Measurements from ENCODE around the gene LBX2. TPM values are rescaled to one million over a fixed set of nuclear protein-coding genes. Genes with fewer than 3 reads are reported as not detected.

LBX2 gene
- total and polyA plus RNA-seq, 2 experiments from 2014 or later = 0.80 TPM; not detected in 1

DNA sequence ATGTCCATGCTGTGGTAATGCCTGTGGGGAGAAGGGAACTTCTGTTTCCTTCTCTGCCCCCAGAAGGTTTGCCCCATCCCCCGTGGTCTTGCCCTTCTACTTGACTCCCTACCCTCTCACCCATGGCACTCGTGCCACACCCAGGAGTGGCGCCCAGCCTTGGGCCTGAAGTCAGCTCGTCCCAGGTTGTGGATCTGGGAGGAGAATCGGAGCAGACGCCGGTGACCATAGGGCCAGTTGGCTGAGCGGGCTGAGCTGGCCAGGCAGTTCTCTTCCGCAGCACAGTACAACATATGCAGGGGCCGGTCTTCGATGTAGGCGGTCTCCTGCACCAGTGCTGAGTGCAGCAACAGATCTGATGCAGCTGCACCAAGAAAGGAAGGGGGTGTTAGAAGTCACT, 35.0 kb upstream of the LBX2 start:
- no peaks in the 10 kb centered on the region for H3K27me3 ChIP-seq
- H3K27ac ChIP-seq = no peak overlapping the region
- peaks cover 9% of the 10 kb centered on the region for H3K36me3 ChIP-seq
- TF ChIP-seq, protein P1, sequence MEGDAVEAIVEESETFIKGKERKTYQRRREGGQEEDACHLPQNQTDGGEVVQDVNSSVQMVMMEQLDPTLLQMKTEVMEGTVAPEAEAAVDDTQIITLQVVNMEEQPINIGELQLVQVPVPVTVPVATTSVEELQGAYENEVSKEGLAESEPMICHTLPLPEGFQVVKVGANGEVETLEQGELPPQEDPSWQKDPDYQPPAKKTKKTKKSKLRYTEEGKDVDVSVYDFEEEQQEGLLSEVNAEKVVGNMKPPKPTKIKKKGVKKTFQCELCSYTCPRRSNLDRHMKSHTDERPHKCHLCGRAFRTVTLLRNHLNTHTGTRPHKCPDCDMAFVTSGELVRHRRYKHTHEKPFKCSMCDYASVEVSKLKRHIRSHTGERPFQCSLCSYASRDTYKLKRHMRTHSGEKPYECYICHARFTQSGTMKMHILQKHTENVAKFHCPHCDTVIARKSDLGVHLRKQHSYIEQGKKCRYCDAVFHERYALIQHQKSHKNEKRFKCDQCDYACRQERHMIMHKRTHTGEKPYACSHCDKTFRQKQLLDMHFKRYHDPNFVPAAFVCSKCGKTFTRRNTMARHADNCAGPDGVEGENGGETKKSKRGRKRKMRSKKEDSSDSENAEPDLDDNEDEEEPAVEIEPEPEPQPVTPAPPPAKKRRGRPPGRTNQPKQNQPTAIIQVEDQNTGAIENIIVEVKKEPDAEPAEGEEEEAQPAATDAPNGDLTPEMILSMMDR (IDR thresholded peaks at IDR 0.05; ENCODE audit: low read depth, low read length) = no peak
- DNase-seq (ENCODE audit: low read depth in 1 of 2, low spot score in 1 of 2) = no peak
- no peaks in the 10 kb centered on the region for H3K9me3 ChIP-seq (ENCODE audit: low read depth)
- no peak overlapping the region for H3K4me3 ChIP-seq
- H3K4me1 ChIP-seq (ENCODE audit: low read depth) = peaks cover 5% of the 10 kb centered on the region

DNA sequence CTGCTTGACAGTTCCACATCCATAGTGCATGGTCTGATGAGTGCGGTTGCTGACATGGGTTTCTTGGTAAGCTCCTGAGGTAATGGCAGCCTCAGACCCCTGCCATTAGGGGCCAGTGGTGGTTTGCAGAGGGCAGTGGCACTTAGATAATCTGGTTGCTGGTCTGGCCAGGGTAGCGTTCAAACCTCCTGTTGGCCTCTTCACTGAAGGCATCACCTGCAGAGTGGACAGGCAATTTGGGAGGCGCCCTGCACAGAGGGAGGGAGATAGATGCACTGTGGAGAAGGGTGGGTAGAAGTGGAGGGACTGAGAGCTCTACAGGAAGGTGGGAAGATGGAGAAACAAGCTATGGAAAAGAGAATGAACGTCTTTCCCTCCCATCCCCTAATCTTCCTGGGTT, 34.1 kb upstream of the LBX2 start:
- H3K4me1 ChIP-seq (ENCODE audit: low read depth) = peaks cover 8% of the 10 kb centered on the region
- TF ChIP-seq, protein P1 (IDR thresholded peaks at IDR 0.05; ENCODE audit: low read depth, low read length) = no peak
- peaks cover 9% of the 10 kb centered on the region for H3K36me3 ChIP-seq
- H3K27me3 ChIP-seq = no peaks in the 10 kb centered on the region
- H3K9me3 ChIP-seq (ENCODE audit: low read depth) = no peaks in the 10 kb centered on the region
- no peak overlapping the region for H3K27ac ChIP-seq
- DNase-seq (ENCODE audit: low read depth in 1 of 2, low spot score in 1 of 2) = no peak
- H3K4me3 ChIP-seq = no peak overlapping the region

DNA sequence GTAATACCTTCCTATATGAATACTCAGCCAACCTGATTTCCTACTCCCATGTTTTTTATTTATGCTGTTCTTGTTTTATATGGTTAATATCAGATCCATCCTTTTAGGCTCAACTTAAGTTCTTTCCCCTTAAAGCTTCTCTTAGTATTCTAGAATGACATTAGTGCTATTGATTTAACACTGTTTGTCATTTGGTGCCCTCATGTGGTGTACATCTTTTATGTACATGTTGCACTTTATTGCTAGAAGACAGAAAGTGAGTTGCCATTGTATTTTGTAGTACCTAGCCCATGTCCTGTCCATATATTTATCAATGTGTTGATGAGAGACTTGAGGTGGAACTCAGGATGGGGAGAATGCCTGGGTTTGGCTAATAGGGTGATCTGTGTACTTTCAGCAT, 32.8 kb upstream of the LBX2 start:
- peaks cover 9% of the 10 kb centered on the region for H3K4me1 ChIP-seq (ENCODE audit: low read depth)
- no peaks in the 10 kb centered on the region for H3K27me3 ChIP-seq
- TF ChIP-seq, protein P1 (IDR thresholded peaks at IDR 0.05; ENCODE audit: low read depth, low read length) = peak; percentile 31
- H3K36me3 ChIP-seq = peaks cover 9% of the 10 kb centered on the region
- no peak overlapping the region for H3K4me3 ChIP-seq
- H3K9me3 ChIP-seq (ENCODE audit: low read depth) = no peaks in the 10 kb centered on the region
- no peak overlapping the region for H3K27ac ChIP-seq
- peak in 1 of 2 donors; percentile 68 for DNase-seq (ENCODE audit: low read depth in 1 of 2, low spot score in 1 of 2)

DNA sequence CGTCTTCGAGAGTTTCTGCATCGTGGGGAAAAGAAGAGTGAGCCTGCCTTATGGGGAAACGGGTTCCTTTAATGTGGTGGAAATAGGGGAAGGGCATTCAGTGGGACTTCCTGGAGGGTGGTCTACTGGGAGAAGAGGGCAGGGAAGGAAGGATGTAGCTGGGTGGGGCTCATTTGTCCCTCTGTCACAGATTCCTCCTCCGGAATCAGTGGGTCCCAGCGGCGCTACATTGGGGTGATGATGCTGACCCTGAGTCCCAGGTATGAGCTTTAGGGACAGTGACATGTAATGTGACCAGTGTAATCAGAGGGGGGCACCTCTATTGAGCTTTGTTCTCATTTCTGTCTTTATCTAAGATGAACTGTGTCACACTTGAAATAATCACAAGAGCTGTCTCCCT, 32.3 kb upstream of the LBX2 start:
- H3K9me3 ChIP-seq (ENCODE audit: low read depth) = no peaks in the 10 kb centered on the region
- TF ChIP-seq, protein P1 (IDR thresholded peaks at IDR 0.05; ENCODE audit: low read depth, low read length) = no peak

DNA sequence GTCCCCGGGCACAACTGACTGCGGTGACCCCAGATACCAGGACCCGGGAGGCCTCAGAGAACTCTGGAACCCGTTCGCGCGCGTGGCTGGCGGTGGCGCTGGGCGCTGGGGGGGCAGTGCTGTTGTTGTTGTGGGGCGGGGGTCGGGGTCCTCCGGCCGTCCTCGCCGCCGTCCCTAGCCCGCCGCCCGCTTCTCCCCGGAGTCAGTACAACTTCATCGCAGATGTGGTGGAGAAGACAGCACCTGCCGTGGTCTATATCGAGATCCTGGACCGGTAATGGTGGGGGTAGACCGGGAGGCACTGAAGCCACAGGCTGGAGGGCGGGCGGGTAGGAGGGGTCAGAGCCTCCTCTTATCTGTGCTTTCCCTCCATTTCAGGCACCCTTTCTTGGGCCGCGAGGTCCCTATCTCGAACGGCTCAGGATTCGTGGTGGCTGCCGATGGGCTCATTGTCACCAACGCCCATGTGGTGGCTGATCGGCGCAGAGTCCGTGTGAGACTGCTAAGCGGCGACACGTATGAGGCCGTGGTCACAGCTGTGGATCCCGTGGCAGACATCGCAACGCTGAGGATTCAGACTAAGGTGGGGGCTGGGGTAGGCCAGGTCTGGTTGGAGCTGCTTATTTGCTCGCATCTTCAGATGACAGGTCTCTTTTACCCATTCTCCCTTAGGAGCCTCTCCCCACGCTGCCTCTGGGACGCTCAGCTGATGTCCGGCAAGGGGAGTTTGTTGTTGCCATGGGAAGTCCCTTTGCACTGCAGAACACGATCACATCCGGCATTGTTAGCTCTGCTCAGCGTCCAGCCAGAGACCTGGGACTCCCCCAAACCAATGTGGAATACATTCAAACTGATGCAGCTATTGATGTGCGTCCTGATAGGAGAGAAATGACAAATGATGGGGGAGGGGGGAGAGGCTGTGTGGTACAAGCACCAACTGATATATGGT, 31.1 kb upstream of the LBX2 start:
- Histone ChIP-seq H3K4me3 (peak overlapping the region; percentile 82), H3K4me1 (ENCODE audit: low read depth) (peaks cover 9% of the 10 kb centered on the region), H3K36me3 (peaks cover 19% of the 10 kb centered on the region), H3K27ac (no peak overlapping the region), H3K27me3 (no peaks in the 10 kb centered on the region), H3K9me3 (ENCODE audit: low read depth) (no peaks in the 10 kb centered on the region)
- TF ChIP-seq, protein P1 (IDR thresholded peaks at IDR 0.05; ENCODE audit: low read depth, low read length) = no peak
- DNase-seq (ENCODE audit: low read depth in 1 of 2, low spot score in 1 of 2) = peak; percentile 44 to 54

More for the DNA sequence above, 32.3 kb upstream of the LBX2 start:
- H3K4me1 ChIP-seq (ENCODE audit: low read depth) = peaks cover 9% of the 10 kb centered on the region
- no peak overlapping the region for H3K27ac ChIP-seq
- no peak for DNase-seq (ENCODE audit: low read depth in 1 of 2, low spot score in 1 of 2)
- no peak overlapping the region for H3K4me3 ChIP-seq
- no peaks in the 10 kb centered on the region for H3K27me3 ChIP-seq
- H3K36me3 ChIP-seq = peaks cover 11% of the 10 kb centered on the region

Data from cardiac muscle cell (in vitro differentiated cells and primary cell).